Naive B cell (primary cell): ENCODE results near the gene AMT. TPM values are rescaled to one million over a fixed set of nuclear protein-coding genes. Genes with fewer than 3 reads are reported as not detected.

Source experiments
- ATAC-seq, 2 donors: fragments of 150-1000 bp; cut with Tn5 transposase; 2 replicates each; pipeline ENCODE4 v1.10.0; 2021; ENCODE audit warnings: low read depth in 2 of 2, mild to moderate bottlenecking in 2 of 2, moderate library complexity in 2 of 2
- DNase-seq: peaks from one replicate; pipeline ENCODE4 v3.0.0; 2022
- H3K27ac Mint-ChIP-seq, 6 donors: one replicate each; pipeline ENCODE4 v1.8.0; 2020 to 2022; ENCODE audit warnings: mild to moderate bottlenecking in 6 of 6, mixed read lengths in 6 of 6, moderate library complexity in 5 of 6, inconsistent platforms in 2 of 6
- H3K27me3 Mint-ChIP-seq, 3 donors: one replicate each; pipeline ENCODE4 v1.8.0; 2021 to 2022; ENCODE audit warnings: mixed read lengths in 3 of 3, mild to moderate bottlenecking in 1 of 3
- H3K36me3 Mint-ChIP-seq, 2 donors: one replicate each; pipeline ENCODE4 v1.8.0; 2020 to 2022; ENCODE audit warnings: mixed read lengths in 2 of 2, inconsistent platforms in 1 of 2, mild to moderate bottlenecking in 1 of 2
- H3K4me1 Mint-ChIP-seq, 3 donors: one replicate each; pipeline ENCODE4 v1.8.0; 2020 to 2022; ENCODE audit warnings: mixed read lengths in 3 of 3, inconsistent platforms in 1 of 3, mild to moderate bottlenecking in 1 of 3, moderate library complexity in 1 of 3
- H3K4me3 Mint-ChIP-seq, 8 donors: one replicate each; pipeline ENCODE4 v1.8.0; 2020 to 2022; ENCODE audit warnings: mild to moderate bottlenecking in 8 of 8, mixed read lengths in 8 of 8, moderate library complexity in 8 of 8, inconsistent platforms in 2 of 8
- H3K9me3 Mint-ChIP-seq, 7 donors: one replicate each; pipeline ENCODE4 v1.8.0; 2020 to 2022; ENCODE audit warnings: mixed read lengths in 7 of 7, mild to moderate bottlenecking in 5 of 7, inconsistent platforms in 2 of 7, moderate library complexity in 1 of 7
- polyA plus RNA-seq, 6 donors: library from polyadenylated mRNA; unstranded; fragments of 300-500 nt; fragmentation: Illumina TruSeq; gene quantifications; one replicate each; pipeline ENCODE4 v1.2.3, GENCODE V29; 2021; ENCODE audit warnings: low read depth in 6 of 6

Gene AMT
- 1 to 10 TPM in 3 of 6 donors, under 1 TPM in 3; 0.25 to 4.8 (median 1.2) TPM for polyA plus RNA-seq

GRCh38 chr3:49422379-49423248 lies at the start of gene AMT:
TSS of gene AMT (minus strand) at chr3:49422473. CDS start at chr3:49422450, 23 bp downstream.
- Mint-ChIP-seq H3K9me3 (no peaks in the 10 kb centered on the region), H3K36me3 (peaks cover 0 to 8% of the 10 kb centered on the region in 2 donors), H3K4me1 (peaks cover 24 to 56% (median 51%) of the 10 kb centered on the region in 3 donors), H3K27me3 (no peaks in the 10 kb centered on the region), H3K4me3 (peak within 1 kb of the TSS in 7 of 8 donors; percentile 21 to 60 (median 40)), H3K27ac (peak within 1 kb of the TSS in 1 of 6 donors; percentile 69)
- DNase-seq (no peak), ATAC-seq (peak in 1 of 2 donors; percentile 16)

DNA sequence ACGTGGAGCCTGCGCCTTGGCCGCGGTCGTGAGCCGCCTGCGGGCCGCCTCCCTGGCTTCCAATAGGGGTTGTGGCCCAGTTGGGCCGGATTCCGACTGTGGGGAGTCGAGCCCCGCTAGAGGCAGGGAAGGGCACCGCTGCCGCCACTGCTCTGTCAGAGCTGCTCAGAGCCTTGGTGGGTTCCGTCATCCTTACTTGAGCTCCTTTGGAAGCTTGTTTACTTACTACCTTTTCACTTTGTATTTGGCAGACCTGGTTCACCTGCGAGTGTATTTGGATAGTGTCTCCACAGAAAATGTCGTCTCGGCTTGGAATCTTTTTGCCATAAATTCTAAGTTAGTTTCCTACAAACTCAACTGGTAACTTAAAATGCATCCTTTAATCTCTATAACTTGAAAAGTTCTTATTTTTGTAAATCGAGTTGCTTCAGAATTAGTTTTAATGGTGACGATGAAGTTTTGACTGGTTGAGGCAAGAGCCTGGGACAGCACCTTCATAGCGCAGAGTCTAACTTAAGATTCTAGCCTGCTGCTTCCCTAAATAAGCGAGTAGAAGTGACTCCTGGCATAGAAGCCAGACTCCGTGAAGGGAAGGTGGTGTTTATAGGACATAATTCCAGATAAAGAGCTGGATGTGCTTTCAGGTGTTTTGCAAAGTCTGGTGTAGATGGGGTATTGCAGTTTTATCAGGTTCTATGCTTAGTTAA lies 48.6 kb upstream of the AMT start:
- Mint-ChIP-seq H3K4me1 (peaks cover 14 to 28% (median 25%) of the 10 kb centered on the region in 3 donors), H3K27ac (peak overlapping the region; percentile 86 to 97 (median 95)), H3K36me3 (no peaks in the 10 kb centered on the region), H3K9me3 (no peaks in the 10 kb centered on the region), H3K27me3 (no peaks in the 10 kb centered on the region), H3K4me3 (peak overlapping the region; percentile 86 to 98 (median 91))
- peak; percentile 26 for ATAC-seq
- no peak for DNase-seq

- H3K27ac Mint-ChIP-seq, result peak within 1 kb of the TSS; percentile 93 to 98 (median 96)
- peak within 1 kb of the TSS; percentile 90 to 98 (median 94) for H3K4me3 Mint-ChIP-seq
- no peaks in the 10 kb centered on the region for H3K27me3 Mint-ChIP-seq
- H3K9me3 Mint-ChIP-seq, result no peaks in the 10 kb centered on the region
- no peaks in the 10 kb centered on the region for H3K36me3 Mint-ChIP-seq
- DNase-seq (peak; percentile 96), ATAC-seq (peak; percentile 78 to 80)
- H3K4me1 Mint-ChIP-seq, result peaks cover 14 to 28% (median 25%) of the 10 kb centered on the region in 3 donors
These were observed 47.9 kb upstream of the AMT start, which contains the start of gene DAG1 for GRCh38 chr3:49469936-49470713. TSS of gene DAG1 (plus strand) at chr3:49470267. CDS start at chr3:49510535, 40,268 bp downstream.

- peak overlapping the region; percentile 90 to 98 (median 94) for H3K4me3 Mint-ChIP-seq
- peaks cover 14 to 28% (median 25%) of the 10 kb centered on the region in 3 donors for H3K4me1 Mint-ChIP-seq
- no peaks in the 10 kb centered on the region for H3K9me3 Mint-ChIP-seq
- DNase-seq, result no peak
- H3K36me3 Mint-ChIP-seq, result no peaks in the 10 kb centered on the region
- no peaks in the 10 kb centered on the region for H3K27me3 Mint-ChIP-seq
- no peak for ATAC-seq
- peak overlapping the region; percentile 93 to 98 (median 96) for H3K27ac Mint-ChIP-seq
These were observed 47.0 kb upstream of the AMT start for GRCh38 chr3:49469037-49469935.

- no peaks in the 10 kb centered on the region for H3K36me3 Mint-ChIP-seq
- H3K27me3 Mint-ChIP-seq, result no peaks in the 10 kb centered on the region
- no peak for ATAC-seq
- H3K4me3 Mint-ChIP-seq, result no peak overlapping the region
- no peak for DNase-seq
- no peaks in the 10 kb centered on the region for H3K9me3 Mint-ChIP-seq
- H3K27ac Mint-ChIP-seq, result no peak overlapping the region
- peaks cover 3 to 15% (median 13%) of the 10 kb centered on the region in 3 donors for H3K4me1 Mint-ChIP-seq
These were observed 43.8 kb upstream of the AMT start for GRCh38 chr3:49466085-49466484.

DNA sequence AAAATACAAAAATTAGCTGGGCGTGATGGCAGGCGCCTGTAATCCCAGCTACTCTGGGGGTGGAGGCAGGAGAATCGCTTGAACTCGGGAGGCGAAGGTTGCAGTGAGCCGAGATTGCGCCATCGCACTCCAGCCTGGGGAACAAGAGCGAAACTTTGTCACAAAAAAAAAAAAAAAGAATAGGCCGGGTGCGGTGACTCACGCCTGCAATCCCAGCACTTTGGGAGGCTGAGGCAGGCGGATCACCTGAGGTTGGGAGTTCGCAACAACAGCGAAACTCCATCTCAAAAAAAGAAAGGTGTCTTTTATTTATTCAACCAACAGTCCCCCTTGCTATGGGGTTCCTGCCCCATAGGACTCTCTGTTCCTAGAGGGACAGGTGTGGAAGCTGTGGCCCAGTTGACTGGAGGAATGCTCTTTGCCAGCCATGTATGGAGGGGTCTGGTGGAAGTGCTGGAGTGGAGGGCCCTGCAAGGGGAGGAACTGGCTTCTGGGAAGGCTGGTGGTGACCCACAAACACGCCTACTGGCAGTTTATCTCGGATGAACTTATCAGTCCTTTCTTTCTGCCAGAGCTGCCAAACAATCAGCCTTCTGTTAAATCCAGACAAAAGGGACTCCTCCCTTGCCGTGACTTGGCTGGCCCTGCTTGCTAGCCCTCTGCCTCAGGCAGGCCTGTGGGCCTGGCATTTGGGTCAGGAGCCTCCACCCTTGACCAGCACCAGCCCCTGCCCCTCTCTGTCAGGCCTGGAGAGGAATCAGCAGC lies 43.2 kb upstream of the AMT start:
- peaks cover 0 to 10% (median 8%) of the 10 kb centered on the region in 3 donors for H3K4me1 Mint-ChIP-seq
- ATAC-seq, result no peak
- DNase-seq, result no peak
- H3K9me3 Mint-ChIP-seq, result no peaks in the 10 kb centered on the region
- no peak overlapping the region for H3K27ac Mint-ChIP-seq
- H3K27me3 Mint-ChIP-seq, result no peaks in the 10 kb centered on the region
- no peaks in the 10 kb centered on the region for H3K36me3 Mint-ChIP-seq
- no peak overlapping the region for H3K4me3 Mint-ChIP-seq

DNA sequence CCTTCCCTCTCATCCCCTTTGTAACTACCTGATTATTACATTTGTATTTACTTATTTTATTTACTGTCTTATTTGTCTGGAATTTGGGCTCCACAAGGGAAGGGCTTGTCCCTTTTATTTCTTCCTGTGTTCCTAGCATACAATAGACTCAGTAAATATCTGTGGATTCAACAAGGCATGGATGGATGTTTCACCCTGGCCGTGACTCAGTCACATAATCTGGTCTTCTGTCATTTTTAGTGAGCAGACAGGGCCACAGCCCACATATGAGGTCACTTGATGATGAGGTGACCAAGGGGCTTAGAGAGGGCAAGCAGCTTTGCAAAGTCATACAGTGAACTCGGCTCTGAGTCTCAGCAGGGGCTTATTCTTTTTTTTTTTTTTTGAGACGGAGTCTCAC lies 39.9 kb upstream of the AMT start:
- Mint-ChIP-seq H3K4me1 (peaks cover 0 to 4% (median 0%) of the 10 kb centered on the region in 3 donors), H3K27ac (peak overlapping the region in 1 of 6 donors; percentile 86)

GRCh38 chr3:49461443-49462171 lies 39.3 kb upstream of the AMT start:
- H3K27ac Mint-ChIP-seq, result peak overlapping the region in 2 of 6 donors; percentile 21 to 86
- H3K4me1 Mint-ChIP-seq, result peaks cover 0 to 4% (median 0%) of the 10 kb centered on the region in 3 donors
- H3K9me3 Mint-ChIP-seq, result no peaks in the 10 kb centered on the region
- ATAC-seq, result no peak
- peaks cover 0 to 5% (median 0%) of the 10 kb centered on the region in 3 donors for H3K27me3 Mint-ChIP-seq
- H3K4me3 Mint-ChIP-seq, result no peak overlapping the region
- H3K36me3 Mint-ChIP-seq, result no peaks in the 10 kb centered on the region
- DNase-seq, result no peak

More for the DNA sequence above, 39.9 kb upstream of the AMT start:
- H3K9me3 Mint-ChIP-seq, result no peaks in the 10 kb centered on the region
- no peaks in the 10 kb centered on the region for H3K36me3 Mint-ChIP-seq
- no peak for DNase-seq
- peaks cover 0 to 5% (median 0%) of the 10 kb centered on the region in 3 donors for H3K27me3 Mint-ChIP-seq
- H3K4me3 Mint-ChIP-seq, result no peak overlapping the region
- no peak for ATAC-seq

- H3K4me1 Mint-ChIP-seq, result peaks cover 0 to 4% (median 0%) of the 10 kb centered on the region in 3 donors
- no peaks in the 10 kb centered on the region for H3K9me3 Mint-ChIP-seq
- no peak overlapping the region for H3K4me3 Mint-ChIP-seq
- ATAC-seq (no peak), DNase-seq (no peak)
- no peaks in the 10 kb centered on the region for H3K36me3 Mint-ChIP-seq
- H3K27me3 Mint-ChIP-seq, result peaks cover 0 to 5% (median 0%) of the 10 kb centered on the region in 3 donors
- no peak overlapping the region for H3K27ac Mint-ChIP-seq
These were observed 38.7 kb upstream of the AMT start for GRCh38 chr3:49460956-49461355.

- no peak for DNase-seq
- Mint-ChIP-seq H3K27ac (no peak overlapping the region), H3K4me1 (peaks cover 0 to 4% (median 0%) of the 10 kb centered on the region in 3 donors), H3K4me3 (no peak overlapping the region), H3K9me3 (no peaks in the 10 kb centered on the region), H3K27me3 (peaks cover 0 to 5% (median 0%) of the 10 kb centered on the region in 3 donors), H3K36me3 (no peaks in the 10 kb centered on the region)
- ATAC-seq, result no peak
These were observed 38.1 kb upstream of the AMT start for GRCh38 chr3:49460188-49460890.

DNA sequence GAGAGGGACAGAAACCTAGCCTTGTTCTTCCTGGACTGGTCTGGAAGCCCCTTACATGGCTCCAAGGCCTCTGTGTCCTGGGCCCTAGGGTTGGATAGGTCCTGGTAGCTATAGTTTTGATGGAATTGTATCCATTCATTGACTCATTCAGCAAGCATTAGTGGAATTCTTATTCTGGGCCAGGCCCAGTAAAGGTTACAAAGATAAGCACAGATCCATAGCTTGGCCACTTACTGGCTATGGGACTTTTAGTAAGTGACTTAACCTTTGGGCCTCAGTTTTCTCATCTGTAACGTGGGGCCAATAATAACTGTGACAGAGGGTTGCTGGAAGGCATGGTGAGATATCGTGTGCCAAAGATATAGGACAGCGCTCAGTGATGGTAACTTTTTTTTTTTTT lies 34.2 kb upstream of the AMT start:
- no peaks in the 10 kb centered on the region for H3K36me3 Mint-ChIP-seq
- no peak for ATAC-seq
- H3K4me3 Mint-ChIP-seq, result no peak overlapping the region
- peaks cover 0 to 4% (median 0%) of the 10 kb centered on the region in 3 donors for H3K4me1 Mint-ChIP-seq
- no peaks in the 10 kb centered on the region for H3K9me3 Mint-ChIP-seq
- H3K27ac Mint-ChIP-seq, result peak overlapping the region in 1 of 6 donors; percentile 71
- H3K27me3 Mint-ChIP-seq, result peaks cover 0 to 5% (median 0%) of the 10 kb centered on the region in 3 donors
- no peak for DNase-seq
